ENCODE results near the gene RPL29.

Gene RPL29

DNA sequence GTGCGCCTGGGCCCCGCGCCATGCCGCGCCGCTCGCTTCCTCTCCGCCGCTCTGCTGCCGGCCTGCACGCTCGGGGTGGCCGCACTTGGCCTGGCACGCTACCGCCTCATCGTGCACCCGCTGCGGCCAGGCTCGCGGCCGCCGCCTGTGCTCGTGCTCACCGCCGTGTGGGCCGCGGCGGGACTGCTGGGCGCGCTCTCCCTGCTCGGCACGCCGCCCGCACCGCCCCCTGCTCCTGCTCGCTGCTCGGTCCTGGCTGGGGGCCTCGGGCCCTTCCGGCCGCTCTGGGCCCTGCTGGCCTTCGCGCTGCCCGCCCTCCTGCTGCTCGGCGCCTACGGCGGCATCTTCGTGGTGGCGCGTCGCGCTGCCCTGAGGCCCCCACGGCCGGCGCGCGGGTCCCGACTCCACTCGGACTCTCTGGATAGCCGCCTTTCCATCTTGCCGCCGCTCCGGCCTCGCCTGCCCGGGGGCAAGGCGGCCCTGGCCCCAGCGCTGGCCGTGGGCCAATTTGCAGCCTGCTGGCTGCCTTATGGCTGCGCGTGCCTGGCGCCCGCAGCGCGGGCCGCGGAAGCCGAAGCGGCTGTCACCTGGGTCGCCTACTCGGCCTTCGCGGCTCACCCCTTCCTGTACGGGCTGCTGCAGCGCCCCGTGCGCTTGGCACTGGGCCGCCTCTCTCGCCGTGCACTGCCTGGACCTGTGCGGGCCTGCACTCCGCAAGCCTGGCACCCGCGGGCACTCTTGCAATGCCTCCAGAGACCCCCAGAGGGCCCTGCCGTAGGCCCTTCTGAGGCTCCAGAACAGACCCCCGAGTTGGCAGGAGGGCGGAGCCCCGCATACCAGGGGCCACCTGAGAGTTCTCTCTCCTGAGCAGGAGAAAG lies 39.6 kb downstream of the RPL29 start:
- H3K9me3 ChIP-seq (ENCODE audit: severe bottlenecking): no peaks in the 10 kb centered on the region
- TF ChIP-seq, protein P1, sequence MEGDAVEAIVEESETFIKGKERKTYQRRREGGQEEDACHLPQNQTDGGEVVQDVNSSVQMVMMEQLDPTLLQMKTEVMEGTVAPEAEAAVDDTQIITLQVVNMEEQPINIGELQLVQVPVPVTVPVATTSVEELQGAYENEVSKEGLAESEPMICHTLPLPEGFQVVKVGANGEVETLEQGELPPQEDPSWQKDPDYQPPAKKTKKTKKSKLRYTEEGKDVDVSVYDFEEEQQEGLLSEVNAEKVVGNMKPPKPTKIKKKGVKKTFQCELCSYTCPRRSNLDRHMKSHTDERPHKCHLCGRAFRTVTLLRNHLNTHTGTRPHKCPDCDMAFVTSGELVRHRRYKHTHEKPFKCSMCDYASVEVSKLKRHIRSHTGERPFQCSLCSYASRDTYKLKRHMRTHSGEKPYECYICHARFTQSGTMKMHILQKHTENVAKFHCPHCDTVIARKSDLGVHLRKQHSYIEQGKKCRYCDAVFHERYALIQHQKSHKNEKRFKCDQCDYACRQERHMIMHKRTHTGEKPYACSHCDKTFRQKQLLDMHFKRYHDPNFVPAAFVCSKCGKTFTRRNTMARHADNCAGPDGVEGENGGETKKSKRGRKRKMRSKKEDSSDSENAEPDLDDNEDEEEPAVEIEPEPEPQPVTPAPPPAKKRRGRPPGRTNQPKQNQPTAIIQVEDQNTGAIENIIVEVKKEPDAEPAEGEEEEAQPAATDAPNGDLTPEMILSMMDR (IDR thresholded peaks at IDR 0.05; ENCODE audit: poor library complexity, severe bottlenecking): peak; percentile 64
- peak overlapping the region; percentile 11 for H3K4me3 ChIP-seq (ENCODE audit: severe bottlenecking)
- H3K4me1 ChIP-seq (ENCODE audit: insufficient read depth, poor library complexity, severe bottlenecking): peaks cover 8% of the 10 kb centered on the region
- DNase-seq (ENCODE audit: low spot score) (peak; percentile 82), ATAC-seq (ENCODE audit: low read depth) (peak; percentile 77)
- no peaks in the 10 kb centered on the region for H3K36me3 ChIP-seq (ENCODE audit: low read depth)
- H3K27ac ChIP-seq (ENCODE audit: poor library complexity, severe bottlenecking): peak overlapping the region; percentile 10
- no peaks in the 10 kb centered on the region for H3K27me3 ChIP-seq (ENCODE audit: insufficient read depth, poor library complexity, severe bottlenecking)

DNA sequence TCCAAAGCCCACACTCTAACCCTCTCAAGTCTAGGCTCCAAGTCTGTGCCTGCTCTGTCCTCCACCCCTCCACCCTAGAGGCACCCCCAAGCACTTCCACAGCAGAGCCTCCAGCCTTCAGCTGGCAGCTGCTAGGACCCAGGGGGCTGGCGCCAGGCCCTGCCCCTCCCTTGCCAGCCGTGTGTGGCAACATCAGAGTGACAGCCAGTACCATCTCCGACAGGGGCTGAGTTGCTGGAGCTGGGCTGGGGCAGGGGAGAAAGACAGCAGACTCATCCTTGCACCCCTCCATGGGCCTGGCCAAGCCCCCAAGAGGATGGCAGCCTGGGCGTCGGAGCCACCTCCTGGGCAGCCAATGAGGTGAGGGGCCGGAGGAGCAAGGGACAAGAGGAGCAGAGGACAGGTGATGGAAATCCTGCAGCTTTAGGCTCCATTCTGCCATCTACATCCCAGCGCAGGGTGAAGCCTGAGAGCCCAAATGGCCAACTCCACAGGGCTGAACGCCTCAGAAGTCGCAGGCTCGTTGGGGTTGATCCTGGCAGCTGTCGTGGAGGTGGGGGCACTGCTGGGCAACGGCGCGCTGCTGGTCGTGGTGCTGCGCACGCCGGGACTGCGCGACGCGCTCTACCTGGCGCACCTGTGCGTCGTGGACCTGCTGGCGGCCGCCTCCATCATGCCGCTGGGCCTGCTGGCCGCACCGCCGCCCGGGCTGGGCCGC lies 40.4 kb downstream of the RPL29 start, which contains the start of gene GPR62:
Gene GPR62, plus strand, starts transcription at position 207 of the 718 bp plus-strand sequence. Its CDS starts 272 bp downstream, at position 479.
- DNase-seq (ENCODE audit: low spot score) (peak; percentile 52), ATAC-seq (ENCODE audit: low read depth) (no peak)
- Histone ChIP-seq H3K9me3 (ENCODE audit: severe bottlenecking) (no peaks in the 10 kb centered on the region), H3K27ac (ENCODE audit: poor library complexity, severe bottlenecking) (peak within 1 kb of the TSS; percentile 10), H3K4me3 (ENCODE audit: severe bottlenecking) (peak within 1 kb of the TSS; percentile 11), H3K36me3 (ENCODE audit: low read depth) (no peaks in the 10 kb centered on the region), H3K27me3 (ENCODE audit: insufficient read depth, poor library complexity, severe bottlenecking) (no peaks in the 10 kb centered on the region), H3K4me1 (ENCODE audit: insufficient read depth, poor library complexity, severe bottlenecking) (peaks cover 8% of the 10 kb centered on the region)
- TF ChIP-seq, protein P1 (IDR thresholded peaks at IDR 0.05; ENCODE audit: poor library complexity, severe bottlenecking): no peak

DNA sequence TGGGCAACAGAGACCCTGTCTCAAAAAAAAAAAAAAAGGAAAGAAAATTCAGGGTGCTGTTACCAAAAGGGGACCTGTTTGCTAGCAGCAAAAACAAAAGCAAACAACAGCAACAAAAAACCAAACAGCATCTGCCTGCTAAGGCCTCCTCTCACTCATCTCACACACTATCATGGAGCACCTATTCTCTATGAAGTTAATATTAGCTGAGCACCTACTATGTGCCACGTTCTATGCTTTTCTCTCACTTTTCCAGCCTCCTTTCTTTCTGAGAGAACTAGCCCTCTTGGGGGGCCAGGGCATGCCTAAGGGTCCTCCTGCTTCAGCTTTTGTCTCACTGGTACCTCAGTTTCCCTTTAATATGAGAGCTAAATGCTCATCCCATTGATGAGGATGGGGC lies 41.0 kb downstream of the RPL29 start:
- Histone ChIP-seq H3K9me3 (ENCODE audit: severe bottlenecking) (no peaks in the 10 kb centered on the region), H3K36me3 (ENCODE audit: low read depth) (no peaks in the 10 kb centered on the region), H3K27ac (ENCODE audit: poor library complexity, severe bottlenecking) (no peak overlapping the region), H3K27me3 (ENCODE audit: insufficient read depth, poor library complexity, severe bottlenecking) (no peaks in the 10 kb centered on the region), H3K4me1 (ENCODE audit: insufficient read depth, poor library complexity, severe bottlenecking) (peaks cover 8% of the 10 kb centered on the region), H3K4me3 (ENCODE audit: severe bottlenecking) (no peak overlapping the region)
- no peak for DNase-seq (ENCODE audit: low spot score)
- TF ChIP-seq, protein P1 (IDR thresholded peaks at IDR 0.05; ENCODE audit: poor library complexity, severe bottlenecking): no peak
- ATAC-seq (ENCODE audit: low read depth): no peak

DNA sequence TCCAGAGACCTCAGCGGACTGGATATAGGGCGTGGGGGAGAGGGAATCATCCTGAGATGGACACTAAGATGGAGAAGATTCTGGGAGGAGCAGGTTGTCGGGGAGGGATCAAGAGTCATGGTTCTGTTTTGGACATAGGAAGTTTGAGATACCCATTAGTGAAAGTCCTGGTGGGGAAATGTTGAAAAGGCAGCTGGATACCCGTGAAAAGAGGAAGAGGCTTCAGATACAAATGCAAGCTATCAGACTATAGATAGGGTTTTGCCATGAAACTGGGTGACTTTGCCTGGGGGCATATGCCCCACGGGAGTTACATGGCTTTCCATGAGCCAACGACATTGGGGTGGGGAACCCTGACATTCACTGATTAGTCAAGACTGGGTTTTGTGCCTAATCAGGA lies 41.6 kb downstream of the RPL29 start:
- no peak for DNase-seq (ENCODE audit: low spot score)
- Histone ChIP-seq H3K4me1 (ENCODE audit: insufficient read depth, poor library complexity, severe bottlenecking) (peaks cover 8% of the 10 kb centered on the region), H3K27ac (ENCODE audit: poor library complexity, severe bottlenecking) (peak overlapping the region; percentile 15), H3K9me3 (ENCODE audit: severe bottlenecking) (no peaks in the 10 kb centered on the region), H3K4me3 (ENCODE audit: severe bottlenecking) (no peak overlapping the region), H3K36me3 (ENCODE audit: low read depth) (no peaks in the 10 kb centered on the region), H3K27me3 (ENCODE audit: insufficient read depth, poor library complexity, severe bottlenecking) (no peaks in the 10 kb centered on the region)
- no peak for ATAC-seq (ENCODE audit: low read depth)
- TF ChIP-seq, protein P1 (IDR thresholded peaks at IDR 0.05; ENCODE audit: poor library complexity, severe bottlenecking): no peak
